GM13976 (cell line): ENCODE results near the gene PBX3.

Experiments
- DNase-seq: peaks from one replicate; pipeline ENCODE4 v3.0.0; 2012; ENCODE audit warnings: low spot score
- CTCF ChIP-seq: IDR thresholded peaks from 2 replicates; pipeline ENCODE4 v1.5.1; 2012; ENCODE audit warnings: borderline replicate concordance, mild to moderate bottlenecking; ENCODE audit not compliant: insufficient read depth; ENCODE audit errors: extremely low read depth, missing control alignments, control extremely low read depth
- in situ Hi-C: fragments of 300-500 bp; cut with MboI; formaldehyde crosslinking; loops from one replicate; pipeline ENCODE4 v1.12.0; 2022; ENCODE audit warnings: low sequenced_read_pairs, mixed read lengths, inconsistent platforms; ENCODE audit not compliant: unreplicated experiment

The PBX3 gene

GRCh38 chr9:125889476-125890419 lies 142.6 kb downstream of the PBX3 start:
- DNase-seq, result peak; percentile 71
- in situ Hi-C loops, result no loop called here
- no peak for TF ChIP-seq CTCF

- no peak for TF ChIP-seq CTCF
- in situ Hi-C loops, result no loop called here
- DNase-seq, result no peak
Measured at GRCh38 chr9:125890826-125891225, 143.7 kb downstream of the PBX3 start.

- no peak for TF ChIP-seq CTCF
- in situ Hi-C loops, result no loop called here
- DNase-seq, result no peak
Measured at GRCh38 chr9:125893277-125893676, 146.1 kb downstream of the PBX3 start.

GRCh38 chr9:125894566-125894965 lies 147.4 kb downstream of the PBX3 start:
- in situ Hi-C loops, result no loop called here
- no peak for DNase-seq

GRCh38 chr9:125896404-125896803 lies 149.2 kb downstream of the PBX3 start:
- TF ChIP-seq CTCF, result no peak
- in situ Hi-C loops, result no loop called here
- no peak for DNase-seq

More at GRCh38 chr9:125894566-125894965, 147.4 kb downstream of the PBX3 start:
- TF ChIP-seq CTCF, result no peak

- in situ Hi-C loops, result no loop called here
- TF ChIP-seq CTCF, result no peak
- no peak for DNase-seq
Measured at GRCh38 chr9:125896964-125897363, 149.8 kb downstream of the PBX3 start.
